Measurements from ENCODE around the gene DGKB.

GRCh38 chr7:14690486-14690885, 212.1 kb downstream of the DGKB start:
- TF ChIP-seq CTCF (IDR thresholded peaks at IDR 0.05) (no peak), POLR2A (IDR thresholded peaks at IDR 0.05) (no peak)

Measured in gastroesophageal sphincter (tissue), 3 donors.